ENCODE results near the gene RAX2.
A peak's percentile ranks its signal among the peaks of the same experiment; 100 is the strongest.

RAX2 gene

DNA sequence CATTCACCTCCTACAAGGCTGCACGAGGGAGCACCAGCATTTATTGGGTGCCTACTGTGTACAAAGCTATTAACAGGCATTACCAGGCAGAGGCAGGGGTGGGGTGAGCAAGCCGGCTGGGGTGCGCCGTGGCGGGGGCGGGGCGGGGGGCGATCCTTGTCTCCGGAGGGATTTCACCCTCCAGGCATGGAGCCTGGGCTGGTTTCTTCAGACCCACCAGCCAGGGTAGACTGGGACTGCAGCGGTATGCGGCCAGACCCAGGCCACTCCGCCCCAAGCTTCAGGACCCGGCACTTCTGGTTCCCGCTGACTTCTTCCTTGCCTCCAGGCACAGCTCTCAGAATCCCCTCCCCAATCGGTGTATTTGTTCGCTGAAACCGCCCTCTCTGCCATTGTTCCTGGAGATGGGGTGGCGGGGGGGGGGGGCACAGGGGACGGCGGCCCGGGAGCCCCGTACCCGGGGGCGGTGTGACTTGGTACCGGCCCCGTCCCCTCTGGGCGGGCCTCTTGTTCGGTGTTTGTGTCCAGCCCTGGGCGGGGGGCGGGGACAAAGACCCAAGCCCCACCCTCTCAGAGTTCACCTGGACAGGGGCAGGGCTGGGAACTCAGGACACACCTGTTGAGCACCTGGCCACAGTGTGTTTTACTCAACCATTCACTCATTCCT lies 49.5 kb downstream of the RAX2 start:
- DNase-seq = no peak

DNA sequence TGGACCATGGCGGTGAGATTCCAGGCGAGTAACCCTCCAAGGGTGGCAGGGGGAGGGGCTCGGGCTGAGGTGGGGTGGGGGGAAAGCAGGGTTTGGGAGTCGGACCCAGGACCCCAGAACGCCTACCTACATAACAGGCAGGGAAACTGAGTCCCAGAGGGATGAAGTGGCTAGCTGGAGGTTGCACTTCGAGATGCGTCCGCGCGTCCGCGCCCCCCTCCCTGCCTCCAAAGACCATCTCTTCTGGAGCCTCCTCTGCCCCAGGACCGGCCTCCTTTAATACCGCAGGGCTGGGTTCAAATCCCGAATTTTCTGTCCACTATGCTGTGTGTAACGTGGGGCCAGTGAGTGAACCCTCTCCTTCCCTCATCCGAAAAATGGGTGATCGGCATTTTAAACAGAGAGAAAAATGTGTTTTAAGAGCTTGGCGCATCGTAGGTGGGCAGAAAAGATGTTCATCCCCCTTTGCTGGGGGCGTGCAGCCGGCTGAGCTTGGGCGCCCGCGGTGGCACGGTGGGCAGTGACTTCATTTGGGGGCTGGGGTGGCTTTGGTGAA lies 50.1 kb downstream of the RAX2 start:
- no peak for DNase-seq

DNA sequence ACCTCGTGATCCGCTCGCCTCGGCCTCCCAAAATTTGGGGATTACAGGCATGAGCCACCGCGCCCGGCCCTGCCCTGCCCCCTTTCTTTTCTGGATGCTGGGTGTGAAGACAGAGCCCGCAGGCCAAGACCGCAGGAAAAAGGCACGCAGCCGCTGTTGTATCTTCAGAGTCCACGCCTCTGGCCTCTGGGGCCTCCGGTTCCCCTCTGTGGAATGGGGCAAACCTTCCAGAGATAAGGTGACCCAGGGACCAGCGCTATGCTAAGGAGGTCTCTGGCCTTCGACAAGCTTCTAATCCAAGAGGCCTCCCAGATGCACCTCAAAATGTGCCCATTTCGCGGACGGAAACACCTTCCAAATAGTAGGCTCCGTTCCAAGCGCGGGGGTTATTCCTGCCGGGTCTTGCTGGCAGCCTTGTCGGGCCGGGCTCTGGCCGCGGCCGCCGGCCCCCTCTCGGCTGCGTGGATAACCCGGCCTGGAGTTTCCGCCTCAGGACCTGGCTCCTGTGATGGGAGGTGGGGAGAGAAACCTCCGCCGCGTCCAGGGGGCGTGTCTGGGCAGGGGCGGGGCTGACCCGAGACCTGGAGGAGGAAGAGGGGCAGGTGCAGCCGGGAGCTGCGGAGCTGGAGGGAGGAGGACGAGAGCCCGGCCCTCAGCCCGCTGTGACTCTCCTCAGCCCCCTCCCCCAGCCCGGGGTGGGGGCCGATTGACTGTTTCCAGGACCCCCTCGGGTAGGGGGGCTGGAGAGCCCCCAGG lies 50.7 kb downstream of the RAX2 start:
- DNase-seq = peak; percentile 75

DNA sequence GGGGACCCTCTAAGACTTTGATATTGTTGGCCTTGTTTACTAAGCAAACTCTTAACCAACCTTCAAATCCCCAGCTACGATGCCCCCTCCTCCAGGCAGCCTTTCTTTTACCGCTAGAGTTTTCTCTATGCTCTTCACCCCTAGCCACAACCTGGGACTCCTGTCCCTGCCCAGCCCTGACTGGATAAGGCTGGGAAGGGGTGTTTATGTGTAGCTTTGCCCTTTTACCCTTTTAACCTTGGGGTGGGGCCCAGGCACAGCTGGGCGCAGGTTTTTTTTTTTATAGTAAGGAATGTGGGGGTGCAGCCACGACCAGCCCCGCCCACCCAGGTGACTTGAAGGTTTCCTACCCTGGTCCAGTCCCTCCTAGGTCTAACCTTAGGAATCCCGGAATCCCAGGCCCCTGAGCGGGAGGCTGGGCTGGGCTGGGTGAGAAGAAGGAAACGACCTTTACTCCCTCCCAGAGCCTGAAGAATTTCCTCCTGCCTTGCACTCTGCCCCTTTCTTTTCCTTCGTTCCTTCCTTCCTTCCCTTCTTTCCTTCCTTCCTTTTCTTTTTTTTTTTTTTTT lies 51.6 kb downstream of the RAX2 start:
- no peak for DNase-seq

DNA sequence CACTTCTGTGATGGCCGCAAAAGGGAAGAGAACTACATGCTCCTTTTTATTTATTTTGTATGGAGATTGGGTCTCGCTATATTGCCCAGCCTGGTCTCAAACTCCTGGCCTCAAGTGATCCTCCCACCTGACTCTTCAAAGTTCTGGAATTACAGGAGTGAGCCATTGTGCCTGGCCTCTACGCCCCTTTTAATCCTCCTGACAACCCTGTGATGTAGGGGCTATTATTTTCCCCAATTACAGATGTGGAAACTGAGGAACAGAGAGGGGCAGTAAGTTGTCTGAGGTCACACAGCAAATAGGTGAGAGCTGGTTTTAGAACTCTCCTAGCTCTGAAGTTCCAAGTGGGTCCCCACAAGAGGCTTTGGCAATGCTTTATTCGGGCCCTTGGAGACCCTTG lies 52.2 kb downstream of the RAX2 start:
- no peak for DNase-seq

Data from EL (cell line).